Astrocyte of the cerebellum (primary cell): ENCODE results near the gene RARRES2.
"Not testable (repeated sequence)": the region's sequence is repeated elsewhere in the genome, so short reads cannot be mapped to it uniquely, and the experiment has no call there.

Experiments used
- DNase-seq: peaks from one replicate; pipeline ENCODE4 v3.0.0-alpha.2; 2011; ENCODE audit warnings: low read depth
- H3K4me3 ChIP-seq: 2 replicates; pipeline ENCODE4 v1.5.1; 2011; ENCODE audit warnings: mild to moderate bottlenecking, low read depth, low read length, moderate library complexity
- in situ Hi-C: cut with HindIII; loops from 2 replicates; pipeline ENCODE4 v1.10.0; 2017; ENCODE audit warnings: low sequenced_read_pairs
- TF ChIP-seq, protein P1 (sequence below): IDR thresholded peaks from 2 replicates; pipeline ENCODE4 v1.5.1; 2012; ENCODE audit warnings: low read length, low read depth, moderate library complexity, mild to moderate bottlenecking; ENCODE audit errors: missing control alignments

Gene RARRES2

GRCh38 chr7:150313870-150314269 is 27.6 kb downstream of the RARRES2 start:
- in situ Hi-C loops, result no loop called here

GRCh38 chr7:150313367-150313809 is 28.0 kb downstream of the RARRES2 start:
- H3K4me3 ChIP-seq, result no peak overlapping the region
- TF ChIP-seq, protein P1, sequence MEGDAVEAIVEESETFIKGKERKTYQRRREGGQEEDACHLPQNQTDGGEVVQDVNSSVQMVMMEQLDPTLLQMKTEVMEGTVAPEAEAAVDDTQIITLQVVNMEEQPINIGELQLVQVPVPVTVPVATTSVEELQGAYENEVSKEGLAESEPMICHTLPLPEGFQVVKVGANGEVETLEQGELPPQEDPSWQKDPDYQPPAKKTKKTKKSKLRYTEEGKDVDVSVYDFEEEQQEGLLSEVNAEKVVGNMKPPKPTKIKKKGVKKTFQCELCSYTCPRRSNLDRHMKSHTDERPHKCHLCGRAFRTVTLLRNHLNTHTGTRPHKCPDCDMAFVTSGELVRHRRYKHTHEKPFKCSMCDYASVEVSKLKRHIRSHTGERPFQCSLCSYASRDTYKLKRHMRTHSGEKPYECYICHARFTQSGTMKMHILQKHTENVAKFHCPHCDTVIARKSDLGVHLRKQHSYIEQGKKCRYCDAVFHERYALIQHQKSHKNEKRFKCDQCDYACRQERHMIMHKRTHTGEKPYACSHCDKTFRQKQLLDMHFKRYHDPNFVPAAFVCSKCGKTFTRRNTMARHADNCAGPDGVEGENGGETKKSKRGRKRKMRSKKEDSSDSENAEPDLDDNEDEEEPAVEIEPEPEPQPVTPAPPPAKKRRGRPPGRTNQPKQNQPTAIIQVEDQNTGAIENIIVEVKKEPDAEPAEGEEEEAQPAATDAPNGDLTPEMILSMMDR, result no peak
- no peak for DNase-seq
- in situ Hi-C loops, result no loop called here

More at GRCh38 chr7:150313870-150314269, 27.6 kb downstream of the RARRES2 start:
- no peak overlapping the region for H3K4me3 ChIP-seq
- TF ChIP-seq, protein P1, result no peak
- DNase-seq, result no peak

GRCh38 chr7:150312649-150313366 is 28.6 kb downstream of the RARRES2 start:
- H3K4me3 ChIP-seq, DNase-seq, in situ Hi-C loops: not testable (repeated sequence)

DNA sequence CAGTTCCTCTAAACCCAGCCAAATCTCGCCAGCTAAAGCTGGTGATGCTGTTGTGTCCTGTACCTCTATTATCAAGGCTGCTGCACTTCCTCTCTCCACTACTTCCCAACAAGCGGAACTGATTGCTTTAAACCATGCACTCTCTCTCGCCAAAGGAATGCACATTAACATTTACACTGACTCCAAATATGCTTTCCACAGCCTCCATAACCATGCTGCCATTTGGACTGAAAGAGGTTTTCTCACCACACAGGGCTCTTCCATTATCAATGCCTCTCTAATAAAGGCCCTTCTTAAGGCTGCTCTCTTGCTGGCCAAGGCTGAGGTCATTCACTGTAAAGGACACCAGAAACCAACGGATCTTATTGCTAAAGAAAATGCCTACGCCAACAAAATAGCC is 29.7 kb downstream of the RARRES2 start:
- TF ChIP-seq, protein P1, result no peak
- no peak overlapping the region for H3K4me3 ChIP-seq
- peak; percentile 90 for DNase-seq
- in situ Hi-C loops, result no loop called here

DNA sequence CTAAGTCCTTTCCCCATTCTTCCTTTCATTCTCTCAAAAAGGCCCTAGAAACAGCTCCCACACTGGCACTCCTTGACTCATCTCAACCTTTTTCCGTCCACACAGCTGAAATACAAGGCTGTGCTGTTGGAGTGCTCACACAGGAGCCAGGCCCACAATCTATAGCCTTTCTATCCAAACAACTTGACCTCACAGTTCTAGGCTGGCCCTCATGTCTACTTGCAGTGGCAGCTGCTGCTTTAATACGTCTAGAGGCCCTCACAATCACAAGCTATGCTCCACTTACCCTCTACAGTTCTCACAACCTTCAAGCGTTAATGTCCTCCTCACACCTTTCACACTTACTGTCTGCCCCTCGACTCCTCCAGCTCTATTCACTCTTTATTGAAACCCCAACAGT is 30.3 kb downstream of the RARRES2 start:
- in situ Hi-C loops, result no loop called here

GRCh38 chr7:150308575-150308974 is 32.9 kb downstream of the RARRES2 start:
- no peak for DNase-seq
- in situ Hi-C loops, result no loop called here
- TF ChIP-seq, protein P1, result no peak
- no peak overlapping the region for H3K4me3 ChIP-seq

More for the DNA sequence above, 30.3 kb downstream of the RARRES2 start:
- no peak overlapping the region for H3K4me3 ChIP-seq
- DNase-seq, result no peak
- TF ChIP-seq, protein P1, result no peak

- TF ChIP-seq, protein P1, result no peak
- no peak for DNase-seq
- H3K4me3 ChIP-seq, result no peak overlapping the region
- in situ Hi-C loops, result no loop called here
Observed at GRCh38 chr7:150307904-150308303, 33.5 kb downstream of the RARRES2 start.
